Stimulated activated CD8-positive, alpha-beta memory T cell treated with anti-CD3 and anti-CD28 coated beads, Interleukin-15, amount 100 ng/mL, for 48 hours (primary cell): Measurements from ENCODE around the gene TRAK1.

ENCODE experiments used
- DNase-seq, 2 donors: peaks; one replicate each; pipeline ENCODE4 v3.0.0-alpha.2; 2020; ENCODE audit warnings: low read depth in 2 of 2

The TRAK1 gene

GRCh38 chr3:42068303-42069088 is 22.7 kb upstream of the TRAK1 start:
- DNase-seq = no peak

GRCh38 chr3:42070089-42070488 is 21.1 kb upstream of the TRAK1 start:
- no peak for DNase-seq

- no peak for DNase-seq
These were observed 20.6 kb upstream of the TRAK1 start for GRCh38 chr3:42070524-42070923.

- DNase-seq = no peak
These were observed 19.0 kb upstream of the TRAK1 start for GRCh38 chr3:42071904-42072812.

GRCh38 chr3:42072831-42073301 is 18.3 kb upstream of the TRAK1 start:
- no peak for DNase-seq

- no peak for DNase-seq
These were observed 13.4 kb upstream of the TRAK1 start for GRCh38 chr3:42077785-42078184.

GRCh38 chr3:42078677-42079076 is 12.5 kb upstream of the TRAK1 start:
- DNase-seq = no peak

- DNase-seq = no peak
These were observed 11.3 kb upstream of the TRAK1 start for GRCh38 chr3:42079701-42080452.

- DNase-seq = no peak
These were observed 10.7 kb upstream of the TRAK1 start for GRCh38 chr3:42080453-42080872.

- no peak for DNase-seq
These were observed 9.2 kb upstream of the TRAK1 start for GRCh38 chr3:42081838-42082473.

- DNase-seq = no peak
These were observed 6.6 kb upstream of the TRAK1 start for GRCh38 chr3:42084586-42084985.

GRCh38 chr3:42085641-42086376 is 5.3 kb upstream of the TRAK1 start:
- no peak for DNase-seq

GRCh38 chr3:42088803-42089530 is 2.2 kb upstream of the TRAK1 start:
- DNase-seq = no peak

GRCh38 chr3:42092006-42092405 is 849 bp downstream of the TRAK1 start:
- no peak for DNase-seq

GRCh38 chr3:42094128-42094527 is 3.0 kb downstream of the TRAK1 start:
- no peak for DNase-seq

- DNase-seq = no peak
These were observed 3.7 kb downstream of the TRAK1 start for GRCh38 chr3:42094691-42095391.

GRCh38 chr3:42095540-42095939 is 4.4 kb downstream of the TRAK1 start:
- DNase-seq = no peak

GRCh38 chr3:42096796-42097565 is 5.8 kb downstream of the TRAK1 start:
- DNase-seq = no peak

- DNase-seq = no peak
These were observed 6.4 kb downstream of the TRAK1 start for GRCh38 chr3:42097566-42097946.
